Upper lobe of right lung (tissue), 1 donor: ENCODE data around the gene PNKD. TPM values are rescaled to one million over a fixed set of nuclear protein-coding genes. Genes with fewer than 3 reads are reported as not detected.

Experiments used
- ATAC-seq: fragments of 200-7000 bp; cut with Tn5 transposase; one replicate; pipeline ENCODE4 v1.9.1; 2020; ENCODE audit warnings: mild to moderate bottlenecking, moderate library complexity
- DNase-seq: peaks from one replicate; pipeline ENCODE4 v3.0.0-alpha.2; 2020
- H3K27ac ChIP-seq: fragments of 200-600 bp; one replicate; pipeline ENCODE4 v1.8.0; 2022
- H3K27me3 ChIP-seq: fragments of 200-600 bp; one replicate; pipeline ENCODE4 v1.8.0; 2022; ENCODE audit warnings: mild to moderate bottlenecking
- H3K36me3 ChIP-seq: fragments of 200-600 bp; one replicate; pipeline ENCODE4 v1.8.0; 2022
- H3K4me1 ChIP-seq: fragments of 200-600 bp; one replicate; pipeline ENCODE4 v1.8.0; 2022
- H3K4me3 ChIP-seq: fragments of 200-600 bp; one replicate; pipeline ENCODE4 v1.8.0; 2022; ENCODE audit warnings: mild to moderate bottlenecking
- H3K9me3 ChIP-seq: fragments of 200-600 bp; one replicate; pipeline ENCODE4 v1.8.0; 2022
- intact Hi-C: fragments of 100-400 bp; cut with DNase I; formaldehyde crosslinking; loops from one replicate; pipeline ENCODE4 v1.11.0; 2022
- total RNA-seq: library from RNA; stranded (reverse); fragmentation: NEBNext Ultra II Directional; extraction: Animal tissue kit (Norgen Biotek cat#: 25700); gene quantifications from one replicate; pipeline ENCODE4 v1.2.1, GENCODE V29; 2021
- TF ChIP-seq, protein P1 (sequence below): fragments of 200-600 bp; IDR thresholded peaks from one replicate; pipeline ENCODE4 v1.8.0; 2022; ENCODE audit warnings: antibody characterized with exemption
- donor health status: DM: no; HTN: yes; CAD: no; lungs with severe emphysema.

Gene PNKD
- total RNA-seq, 1 donor from 2014 or later, result 65.4 TPM

DNA sequence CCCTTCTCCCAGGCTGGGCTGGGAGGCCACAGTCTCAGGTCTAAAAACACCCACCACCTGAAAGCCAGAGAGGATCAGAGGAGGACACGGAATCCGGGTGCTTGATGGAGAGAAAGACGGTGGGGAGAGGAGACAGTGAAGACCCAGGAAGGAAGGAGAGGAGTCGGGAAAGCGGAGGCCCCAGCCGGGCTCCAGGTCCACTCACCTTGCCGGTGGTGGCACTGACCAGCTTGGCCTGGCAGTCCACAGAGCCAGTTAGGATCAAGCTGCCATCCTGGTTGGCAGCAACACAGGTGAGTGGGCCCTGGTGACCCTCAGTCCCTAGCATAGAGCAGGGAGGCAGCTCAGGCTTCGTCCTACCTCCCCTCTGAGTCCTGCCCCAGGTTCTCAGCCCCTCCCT is 4.7 kb upstream of the PNKD start:
- TF ChIP-seq, protein P1, sequence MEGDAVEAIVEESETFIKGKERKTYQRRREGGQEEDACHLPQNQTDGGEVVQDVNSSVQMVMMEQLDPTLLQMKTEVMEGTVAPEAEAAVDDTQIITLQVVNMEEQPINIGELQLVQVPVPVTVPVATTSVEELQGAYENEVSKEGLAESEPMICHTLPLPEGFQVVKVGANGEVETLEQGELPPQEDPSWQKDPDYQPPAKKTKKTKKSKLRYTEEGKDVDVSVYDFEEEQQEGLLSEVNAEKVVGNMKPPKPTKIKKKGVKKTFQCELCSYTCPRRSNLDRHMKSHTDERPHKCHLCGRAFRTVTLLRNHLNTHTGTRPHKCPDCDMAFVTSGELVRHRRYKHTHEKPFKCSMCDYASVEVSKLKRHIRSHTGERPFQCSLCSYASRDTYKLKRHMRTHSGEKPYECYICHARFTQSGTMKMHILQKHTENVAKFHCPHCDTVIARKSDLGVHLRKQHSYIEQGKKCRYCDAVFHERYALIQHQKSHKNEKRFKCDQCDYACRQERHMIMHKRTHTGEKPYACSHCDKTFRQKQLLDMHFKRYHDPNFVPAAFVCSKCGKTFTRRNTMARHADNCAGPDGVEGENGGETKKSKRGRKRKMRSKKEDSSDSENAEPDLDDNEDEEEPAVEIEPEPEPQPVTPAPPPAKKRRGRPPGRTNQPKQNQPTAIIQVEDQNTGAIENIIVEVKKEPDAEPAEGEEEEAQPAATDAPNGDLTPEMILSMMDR, result no peak
- Histone ChIP-seq H3K27ac (no peak overlapping the region), H3K4me3 (no peak overlapping the region), H3K27me3 (no peaks in the 10 kb centered on the region), H3K9me3 (no peaks in the 10 kb centered on the region), H3K4me1 (peaks cover 16% of the 10 kb centered on the region), H3K36me3 (peaks cover 50% of the 10 kb centered on the region)
- DNase-seq (no peak), ATAC-seq (no peak)
- intact Hi-C loops, result no loop called here

DNA sequence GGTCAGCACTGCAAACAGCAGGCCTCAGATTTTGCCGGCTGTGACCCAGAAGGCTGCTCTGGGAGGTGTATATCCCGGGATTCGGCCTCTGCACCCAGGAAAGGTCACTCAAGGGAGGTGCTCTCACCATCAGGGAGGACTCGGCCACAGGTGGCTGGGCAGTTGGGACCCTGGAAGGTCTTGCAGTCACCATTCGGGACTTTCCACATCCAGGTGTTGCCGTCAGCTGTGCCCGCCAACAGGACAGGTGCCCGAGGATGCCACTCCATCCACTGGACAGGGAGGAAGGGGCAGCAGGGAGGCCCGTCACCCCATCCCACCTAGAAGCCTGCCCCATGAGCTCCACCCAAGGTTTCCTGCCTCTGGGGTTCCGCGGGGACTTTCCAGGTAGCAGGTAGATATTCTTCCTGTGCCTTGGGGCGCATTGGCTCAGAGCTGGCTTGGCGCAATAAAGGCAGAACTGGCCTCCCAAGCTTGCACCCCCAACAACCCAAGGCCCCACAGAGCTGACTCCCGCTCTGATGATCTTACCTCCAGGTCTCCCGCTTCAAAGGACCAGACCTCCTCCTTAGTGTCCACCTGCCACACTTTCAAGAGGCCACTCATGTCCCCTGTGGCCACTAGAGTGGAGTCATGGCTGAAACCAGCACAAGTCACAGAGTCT is 3.9 kb upstream of the PNKD start:
- no peaks in the 10 kb centered on the region for H3K27me3 ChIP-seq
- ATAC-seq (no peak), DNase-seq (no peak)
- H3K36me3 ChIP-seq, result peaks cover 50% of the 10 kb centered on the region
- peaks cover 17% of the 10 kb centered on the region for H3K4me1 ChIP-seq
- no peak overlapping the region for H3K4me3 ChIP-seq
- TF ChIP-seq, protein P1, result no peak
- no peak overlapping the region for H3K27ac ChIP-seq
- H3K9me3 ChIP-seq, result no peaks in the 10 kb centered on the region
- intact Hi-C loops, result no loop called here

DNA sequence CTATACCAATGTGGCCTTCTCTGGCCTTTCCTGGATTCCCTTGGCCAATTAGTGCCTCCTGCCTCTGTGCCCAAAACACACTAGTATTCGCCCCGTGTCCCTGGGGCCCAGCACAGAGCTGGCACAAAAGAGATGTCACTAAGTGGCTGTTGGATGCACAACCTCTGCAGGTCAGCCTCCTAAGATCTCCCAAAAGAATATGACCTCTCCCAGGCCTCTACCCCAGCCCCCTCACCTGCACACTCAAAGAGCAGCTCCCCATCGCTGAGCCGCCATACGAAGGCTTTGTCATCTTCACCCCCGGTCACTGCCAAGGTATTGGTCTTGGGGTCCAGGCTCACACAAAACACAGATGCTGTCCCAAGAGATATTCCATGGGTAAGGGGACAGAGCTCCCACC is 3.1 kb upstream of the PNKD start:
- ATAC-seq, result no peak
- intact Hi-C loops, result no loop called here
- H3K27ac ChIP-seq, result no peak overlapping the region
- H3K27me3 ChIP-seq, result no peaks in the 10 kb centered on the region
- no peaks in the 10 kb centered on the region for H3K9me3 ChIP-seq
- H3K4me1 ChIP-seq, result peaks cover 25% of the 10 kb centered on the region
- no peak overlapping the region for H3K4me3 ChIP-seq
- H3K36me3 ChIP-seq, result peaks cover 50% of the 10 kb centered on the region
- DNase-seq, result no peak
- TF ChIP-seq, protein P1, result no peak

GRCh38 chr2:218270721-218271486 is 585 bp downstream of the PNKD start:
- intact Hi-C loops, result no loop called here
- H3K4me3 ChIP-seq, result peak overlapping the region; percentile 94
- H3K9me3 ChIP-seq, result no peaks in the 10 kb centered on the region
- DNase-seq (no peak), ATAC-seq (no peak)
- H3K27ac ChIP-seq, result peak overlapping the region; percentile 77
- TF ChIP-seq, protein P1, result no peak
- H3K4me1 ChIP-seq, result peaks cover 34% of the 10 kb centered on the region
- H3K27me3 ChIP-seq, result no peaks in the 10 kb centered on the region
- H3K36me3 ChIP-seq, result peaks cover 47% of the 10 kb centered on the region

GRCh38 chr2:218271487-218271797 is 1.1 kb downstream of the PNKD start:
- H3K9me3 ChIP-seq, result no peaks in the 10 kb centered on the region
- no peaks in the 10 kb centered on the region for H3K27me3 ChIP-seq
- H3K4me3 ChIP-seq, result peak overlapping the region; percentile 94
- no peak for DNase-seq
- ATAC-seq, result no peak
- intact Hi-C loops, result no loop called here
- peaks cover 47% of the 10 kb centered on the region for H3K36me3 ChIP-seq
- peaks cover 34% of the 10 kb centered on the region for H3K4me1 ChIP-seq
- H3K27ac ChIP-seq, result peak overlapping the region; percentile 77
- TF ChIP-seq, protein P1, result no peak
